Activated CD4-positive, alpha-beta T cell treated with anti-CD3 and anti-CD28 coated beads for 1 hour (primary cell): ENCODE measurements around the gene OPN1LW.
"Not testable (repeated sequence)": the region's sequence is repeated elsewhere in the genome, so short reads cannot be mapped to it uniquely, and the experiment has no call there.

ENCODE experiments used
- DNase-seq: peaks from one replicate; pipeline ENCODE4 v3.0.0-alpha.2; 2020

OPN1LW gene

GRCh38 chrX:154144010-154144409 is at the start of gene OPN1LW:
Gene OPN1LW (plus strand): TSS chrX:154144243. CDS start chrX:154144284, 41 bp downstream.
- not testable (repeated sequence) for DNase-seq

GRCh38 chrX:154094833-154095232 is 49.2 kb upstream of the OPN1LW start:
- DNase-seq = no peak

GRCh38 chrX:154096140-154097002 is 47.7 kb upstream of the OPN1LW start:
- no peak for DNase-seq

GRCh38 chrX:154097003-154097588 is 46.9 kb upstream of the OPN1LW start:
- DNase-seq = peak; percentile 59

GRCh38 chrX:154097589-154098541 is 46.2 kb upstream of the OPN1LW start, which contains the start of gene MECP2:
Gene MECP2 (minus strand): TSS chrX:154097717.
- DNase-seq = peak; percentile 79

- no peak for DNase-seq
These were observed 45.5 kb upstream of the OPN1LW start for GRCh38 chrX:154098551-154098950.

GRCh38 chrX:154113729-154114128 is 30.3 kb upstream of the OPN1LW start:
- DNase-seq = no peak

GRCh38 chrX:154114652-154115051 is 29.4 kb upstream of the OPN1LW start:
- no peak for DNase-seq

GRCh38 chrX:154115071-154115470 is 29.0 kb upstream of the OPN1LW start:
- no peak for DNase-seq

- DNase-seq = no peak
These were observed 28.3 kb upstream of the OPN1LW start for GRCh38 chrX:154115750-154116149.

GRCh38 chrX:154116426-154117211 is 27.4 kb upstream of the OPN1LW start:
- DNase-seq = no peak

- DNase-seq = no peak
These were observed 26.5 kb upstream of the OPN1LW start for GRCh38 chrX:154117566-154117965.

GRCh38 chrX:154120567-154120966 is 23.5 kb upstream of the OPN1LW start:
- DNase-seq = no peak

GRCh38 chrX:154121207-154121606 is 22.8 kb upstream of the OPN1LW start:
- no peak for DNase-seq

- DNase-seq = no peak
These were observed 22.1 kb upstream of the OPN1LW start for GRCh38 chrX:154121961-154122360.

- peak; percentile 7 for DNase-seq
These were observed 20.5 kb upstream of the OPN1LW start for GRCh38 chrX:154123241-154124219.

GRCh38 chrX:154125391-154126040 is 18.5 kb upstream of the OPN1LW start:
- no peak for DNase-seq

- DNase-seq = no peak
These were observed 17.9 kb upstream of the OPN1LW start for GRCh38 chrX:154126101-154126500.

- no peak for DNase-seq
These were observed 12.1 kb upstream of the OPN1LW start for GRCh38 chrX:154131955-154132354.

GRCh38 chrX:154132366-154132765 is 11.7 kb upstream of the OPN1LW start:
- no peak for DNase-seq
